Tibial nerve (tissue), 4 donors: Measurements from ENCODE around the gene CEMIP2. TPM values are rescaled to one million over a fixed set of nuclear protein-coding genes. Genes with fewer than 3 reads are reported as not detected.

Experiments
- DNase-seq, 2 donors: peaks; one replicate each; pipeline ENCODE4 v3.0.0-alpha.2; 2019; ENCODE audit warnings: low spot score in 2 of 2
- H3K27ac ChIP-seq, 4 donors: fragments of 200-600 bp; sonication (generic) in 3 of 4; one replicate each; pipeline ENCODE4 v1.5.1; 2017 to 2019; ENCODE audit warnings: mild to moderate bottlenecking in 1 of 4
- H3K27me3 ChIP-seq, 2 donors: fragments of 200-600 bp; sonication (generic) in 1 of 2; one replicate each; pipeline versions ENCODE4 v1.5.1 to v1.6.0; 2017 to 2019
- H3K36me3 ChIP-seq, 3 donors: fragments of 200-600 bp; sonication (generic); one replicate each; pipeline ENCODE4 v1.5.1; 2018 to 2019
- H3K4me1 ChIP-seq, 4 donors: fragments of 200-600 bp; sonication (generic) in 3 of 4; one replicate each; pipeline ENCODE4 v1.5.1; 2017 to 2019
- H3K4me3 ChIP-seq, 4 donors: fragments of 200-600 bp; sonication (generic) in 3 of 4; one replicate each; pipeline ENCODE4 v1.5.1; 2017 to 2019; ENCODE audit warnings: mild to moderate bottlenecking in 1 of 4, moderate library complexity in 1 of 4
- H3K9me3 ChIP-seq, 4 donors: fragments of 200-600 bp; sonication (generic) in 3 of 4; one replicate each; pipeline ENCODE4 v1.5.1; 2017 to 2019
- EP300 ChIP-seq, 2 donors: sonication (generic); formaldehyde crosslinking; IDR thresholded peaks; one replicate each; pipeline ENCODE4 v1.6.1; 2017; ENCODE audit warnings: antibody characterized with exemption in 2 of 2, mild to moderate bottlenecking in 1 of 2
- POLR2A ChIP-seq, 2 donors: fragments of 450-650 bp; IDR thresholded peaks; one replicate each; pipeline ENCODE4 v1.6.1; 2017; ENCODE audit warnings: antibody characterized with exemption in 2 of 2, mild to moderate bottlenecking in 2 of 2, moderate library complexity in 2 of 2
- WGBS, 2 donors: methylation state at CpG; one replicate each; pipeline ENCODE4 v1.1.5; 2018; 5-methylcytosine and 5-hydroxymethylcytosine counted together
- total RNA-seq, 4 donors: library from RNA; depleted of rRNA; stranded (reverse); fragments of >200 nt; gene quantifications; one replicate each; pipeline ENCODE4 v1.1.0, GENCODE V29; 2016
- TF ChIP-seq, protein P1 (sequence below), 5 experiments: fragments of 200-600 bp in 3 of 5; fragments of 450-650 bp in 2 of 5; sonication (generic) in 3 of 5; IDR thresholded peaks; one replicate each; pipeline ENCODE4 v1.5.1; 2016 to 2019; ENCODE audit warnings: antibody characterized with exemption in 5 of 5, mild to moderate bottlenecking in 3 of 5, moderate library complexity in 2 of 5

CEMIP2 gene, protein sequence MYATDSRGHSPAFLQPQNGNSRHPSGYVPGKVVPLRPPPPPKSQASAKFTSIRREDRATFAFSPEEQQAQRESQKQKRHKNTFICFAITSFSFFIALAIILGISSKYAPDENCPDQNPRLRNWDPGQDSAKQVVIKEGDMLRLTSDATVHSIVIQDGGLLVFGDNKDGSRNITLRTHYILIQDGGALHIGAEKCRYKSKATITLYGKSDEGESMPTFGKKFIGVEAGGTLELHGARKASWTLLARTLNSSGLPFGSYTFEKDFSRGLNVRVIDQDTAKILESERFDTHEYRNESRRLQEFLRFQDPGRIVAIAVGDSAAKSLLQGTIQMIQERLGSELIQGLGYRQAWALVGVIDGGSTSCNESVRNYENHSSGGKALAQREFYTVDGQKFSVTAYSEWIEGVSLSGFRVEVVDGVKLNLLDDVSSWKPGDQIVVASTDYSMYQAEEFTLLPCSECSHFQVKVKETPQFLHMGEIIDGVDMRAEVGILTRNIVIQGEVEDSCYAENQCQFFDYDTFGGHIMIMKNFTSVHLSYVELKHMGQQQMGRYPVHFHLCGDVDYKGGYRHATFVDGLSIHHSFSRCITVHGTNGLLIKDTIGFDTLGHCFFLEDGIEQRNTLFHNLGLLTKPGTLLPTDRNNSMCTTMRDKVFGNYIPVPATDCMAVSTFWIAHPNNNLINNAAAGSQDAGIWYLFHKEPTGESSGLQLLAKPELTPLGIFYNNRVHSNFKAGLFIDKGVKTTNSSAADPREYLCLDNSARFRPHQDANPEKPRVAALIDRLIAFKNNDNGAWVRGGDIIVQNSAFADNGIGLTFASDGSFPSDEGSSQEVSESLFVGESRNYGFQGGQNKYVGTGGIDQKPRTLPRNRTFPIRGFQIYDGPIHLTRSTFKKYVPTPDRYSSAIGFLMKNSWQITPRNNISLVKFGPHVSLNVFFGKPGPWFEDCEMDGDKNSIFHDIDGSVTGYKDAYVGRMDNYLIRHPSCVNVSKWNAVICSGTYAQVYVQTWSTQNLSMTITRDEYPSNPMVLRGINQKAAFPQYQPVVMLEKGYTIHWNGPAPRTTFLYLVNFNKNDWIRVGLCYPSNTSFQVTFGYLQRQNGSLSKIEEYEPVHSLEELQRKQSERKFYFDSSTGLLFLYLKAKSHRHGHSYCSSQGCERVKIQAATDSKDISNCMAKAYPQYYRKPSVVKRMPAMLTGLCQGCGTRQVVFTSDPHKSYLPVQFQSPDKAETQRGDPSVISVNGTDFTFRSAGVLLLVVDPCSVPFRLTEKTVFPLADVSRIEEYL (N-terminal part only)
- total RNA-seq = 100 to 1,000 TPM; 107 to 126 (median 118) TPM

DNA sequence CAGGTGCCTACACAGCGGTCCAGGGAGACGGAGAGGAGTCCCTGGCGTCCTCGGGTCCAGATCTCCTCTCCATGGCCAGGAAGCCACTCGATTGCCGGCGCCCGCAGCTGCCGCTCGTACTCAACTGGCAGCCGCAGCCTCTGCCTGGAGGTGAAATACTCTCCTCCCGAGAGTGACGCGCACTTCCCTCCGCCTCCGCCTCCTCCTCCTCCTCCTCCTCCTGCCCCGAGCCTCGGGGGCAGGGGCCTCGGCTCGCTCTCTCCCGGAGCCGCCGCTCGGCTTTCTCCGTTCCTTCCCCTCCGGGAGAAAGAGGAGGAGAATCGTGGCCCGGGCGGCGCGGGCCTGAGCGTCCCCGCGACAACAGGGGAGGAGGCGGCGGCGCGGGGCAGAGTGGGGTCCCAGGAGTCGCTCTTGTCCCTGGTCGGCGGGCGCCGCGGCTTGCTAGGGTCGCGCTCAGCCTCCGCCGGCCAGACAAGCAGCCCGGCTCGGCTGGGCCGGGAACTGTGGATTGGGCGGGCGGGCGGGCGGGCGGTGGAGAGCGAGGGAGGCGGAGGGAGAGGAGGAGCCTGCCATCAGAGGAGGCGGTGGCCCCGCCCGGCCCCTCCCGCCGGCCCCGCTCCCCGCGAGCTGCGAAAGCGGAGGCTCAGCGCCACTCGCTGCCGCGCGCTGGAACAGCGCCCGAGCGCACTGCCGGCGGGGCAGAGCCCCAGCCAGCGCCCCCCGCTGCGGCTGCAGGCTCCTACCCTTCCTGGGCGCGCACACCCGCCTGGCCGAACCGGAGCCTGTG is at the start of gene CEMIP2:
TSS of gene CEMIP2 (minus strand) at position 126 of the 787 bp plus-strand sequence. CDS start 18,140 bp downstream, outside the sequence.
- Histone ChIP-seq H3K9me3 (no peaks in the 10 kb centered on the region), H3K27ac (peak within 1 kb of the TSS; percentile 93 to 98 (median 97)), H3K4me1 (peaks cover 0 to 49% (median 23%) of the 10 kb centered on the region in 4 donors), H3K4me3 (peak within 1 kb of the TSS; percentile 67 to 89 (median 77)), H3K36me3 (no peaks in the 10 kb centered on the region), H3K27me3 (no peaks in the 10 kb centered on the region)
- 0 to 1% methylated on average over 40 to 55 of the region's 86 CpGs for WGBS, 2 donors
- peak; percentile 71 to 72 for DNase-seq
- TF ChIP-seq EP300 (IDR thresholded peaks at IDR 0.05) = peak in 1 of 2 donors; percentile 98
- peak; percentile 78 to 96 for TF ChIP-seq POLR2A (IDR thresholded peaks at IDR 0.05)
- TF ChIP-seq, protein P1, sequence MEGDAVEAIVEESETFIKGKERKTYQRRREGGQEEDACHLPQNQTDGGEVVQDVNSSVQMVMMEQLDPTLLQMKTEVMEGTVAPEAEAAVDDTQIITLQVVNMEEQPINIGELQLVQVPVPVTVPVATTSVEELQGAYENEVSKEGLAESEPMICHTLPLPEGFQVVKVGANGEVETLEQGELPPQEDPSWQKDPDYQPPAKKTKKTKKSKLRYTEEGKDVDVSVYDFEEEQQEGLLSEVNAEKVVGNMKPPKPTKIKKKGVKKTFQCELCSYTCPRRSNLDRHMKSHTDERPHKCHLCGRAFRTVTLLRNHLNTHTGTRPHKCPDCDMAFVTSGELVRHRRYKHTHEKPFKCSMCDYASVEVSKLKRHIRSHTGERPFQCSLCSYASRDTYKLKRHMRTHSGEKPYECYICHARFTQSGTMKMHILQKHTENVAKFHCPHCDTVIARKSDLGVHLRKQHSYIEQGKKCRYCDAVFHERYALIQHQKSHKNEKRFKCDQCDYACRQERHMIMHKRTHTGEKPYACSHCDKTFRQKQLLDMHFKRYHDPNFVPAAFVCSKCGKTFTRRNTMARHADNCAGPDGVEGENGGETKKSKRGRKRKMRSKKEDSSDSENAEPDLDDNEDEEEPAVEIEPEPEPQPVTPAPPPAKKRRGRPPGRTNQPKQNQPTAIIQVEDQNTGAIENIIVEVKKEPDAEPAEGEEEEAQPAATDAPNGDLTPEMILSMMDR (IDR thresholded peaks at IDR 0.05) = peak; percentile 52 to 74 (median 65)

GRCh38 chr9:71816916-71817451 is 48.7 kb upstream of the CEMIP2 start:
- Histone ChIP-seq H3K27me3 (no peaks in the 10 kb centered on the region), H3K9me3 (no peaks in the 10 kb centered on the region), H3K4me3 (no peak overlapping the region), H3K4me1 (no peaks in the 10 kb centered on the region), H3K36me3 (no peaks in the 10 kb centered on the region), H3K27ac (no peak overlapping the region)
- 62 to 67% methylated on average over 9 of the region's 9 CpGs for WGBS, 2 donors
- DNase-seq = no peak
- TF ChIP-seq POLR2A (IDR thresholded peaks at IDR 0.05) (no peak), EP300 (IDR thresholded peaks at IDR 0.05) (no peak)
- TF ChIP-seq, protein P1 (IDR thresholded peaks at IDR 0.05) = no peak

DNA sequence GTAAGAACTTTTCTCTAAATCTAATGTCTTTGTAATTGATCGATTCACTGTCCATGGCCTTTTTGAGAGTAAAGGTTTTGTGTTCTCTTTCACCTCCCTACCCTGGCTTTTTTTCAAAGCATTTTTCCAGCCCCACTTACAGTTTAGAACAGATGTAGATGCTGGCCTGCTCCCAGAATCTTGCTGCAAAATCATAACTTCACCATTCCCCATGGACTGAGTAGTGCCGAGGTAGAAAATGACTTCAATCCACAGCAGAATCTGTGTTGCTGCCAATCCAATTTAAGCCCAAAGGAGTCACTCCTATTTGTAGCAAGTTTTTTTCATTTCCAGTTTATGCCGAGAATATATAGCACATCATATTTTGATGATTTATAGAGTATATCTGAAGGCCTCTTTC is 46.5 kb upstream of the CEMIP2 start:
- 54 to 60% methylated on average over 3 of the region's 3 CpGs for WGBS, 2 donors

DNA sequence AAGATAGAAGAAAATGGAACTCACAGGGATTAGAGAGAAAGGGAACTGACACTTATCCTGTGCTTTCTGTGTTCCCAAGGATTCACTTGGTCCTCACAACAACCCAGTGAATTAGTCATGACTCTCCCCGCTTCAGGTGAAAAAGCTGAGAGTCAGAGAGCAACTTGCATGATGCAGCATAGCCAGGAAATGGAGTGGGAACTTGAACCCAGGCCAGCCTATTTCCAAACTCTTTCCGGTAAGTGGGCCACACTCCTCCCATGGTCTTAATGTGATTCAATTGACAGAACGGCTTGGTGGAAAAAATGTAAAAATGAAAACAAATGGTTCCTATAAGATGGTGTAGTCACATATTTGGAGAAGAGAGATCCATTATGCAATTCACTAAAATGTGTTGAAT is 45.9 kb upstream of the CEMIP2 start:
- H3K9me3 ChIP-seq = no peaks in the 10 kb centered on the region
- no peaks in the 10 kb centered on the region for H3K36me3 ChIP-seq
- no peak overlapping the region for H3K27ac ChIP-seq
- no peaks in the 10 kb centered on the region for H3K27me3 ChIP-seq
- no peak for DNase-seq
- TF ChIP-seq POLR2A (IDR thresholded peaks at IDR 0.05) (no peak), EP300 (IDR thresholded peaks at IDR 0.05) (no peak)
- TF ChIP-seq, protein P1 (IDR thresholded peaks at IDR 0.05) = no peak
- no peak overlapping the region for H3K4me3 ChIP-seq
- no peaks in the 10 kb centered on the region for H3K4me1 ChIP-seq
- WGBS, 2 donors = 76 to 81% methylated on average over 3 of the region's 3 CpGs

More for the DNA sequence above, 46.5 kb upstream of the CEMIP2 start:
- no peaks in the 10 kb centered on the region for H3K4me1 ChIP-seq
- H3K27me3 ChIP-seq = no peaks in the 10 kb centered on the region
- TF ChIP-seq, protein P1 (IDR thresholded peaks at IDR 0.05) = no peak
- TF ChIP-seq EP300 (IDR thresholded peaks at IDR 0.05) (no peak), POLR2A (IDR thresholded peaks at IDR 0.05) (no peak)
- no peak for DNase-seq
- H3K27ac ChIP-seq = no peak overlapping the region
- H3K36me3 ChIP-seq = no peaks in the 10 kb centered on the region
- no peaks in the 10 kb centered on the region for H3K9me3 ChIP-seq
- H3K4me3 ChIP-seq = no peak overlapping the region
